ENCODE measurements around the gene PGA3.
"Not testable (repeated sequence)": the region's sequence is repeated elsewhere in the genome, so short reads cannot be mapped to it uniquely, and the experiment has no call there.

PGA3 gene

GRCh38 chr11:61213711-61214324 is 10.5 kb downstream of the PGA3 start:
- H3K4me3 ChIP-seq (ENCODE audit: low read depth, low read length); H3K36me3 ChIP-seq; H3K27ac ChIP-seq; H3K27me3 ChIP-seq (ENCODE audit: insufficient read depth, low read depth, severe bottlenecking); H3K9me3 ChIP-seq (ENCODE audit: severe bottlenecking); DNase-seq: not testable (repeated sequence)

GRCh38 chr11:61218306-61218705 is 15.0 kb downstream of the PGA3 start:
- H3K27ac ChIP-seq; H3K36me3 ChIP-seq; DNase-seq; H3K27me3 ChIP-seq (ENCODE audit: insufficient read depth, low read depth, severe bottlenecking); H3K9me3 ChIP-seq (ENCODE audit: severe bottlenecking); H3K4me3 ChIP-seq (ENCODE audit: low read depth, low read length): not testable (repeated sequence)

GRCh38 chr11:61219016-61219415 is 15.7 kb downstream of the PGA3 start:
- H3K27me3 ChIP-seq (ENCODE audit: insufficient read depth, low read depth, severe bottlenecking); H3K27ac ChIP-seq; H3K9me3 ChIP-seq (ENCODE audit: severe bottlenecking); H3K36me3 ChIP-seq; H3K4me3 ChIP-seq (ENCODE audit: low read depth, low read length); DNase-seq: not testable (repeated sequence)

- not testable (repeated sequence) for H3K9me3 ChIP-seq (ENCODE audit: severe bottlenecking); DNase-seq; H3K36me3 ChIP-seq; H3K27ac ChIP-seq; H3K4me3 ChIP-seq (ENCODE audit: low read depth, low read length); H3K27me3 ChIP-seq (ENCODE audit: insufficient read depth, low read depth, severe bottlenecking)
Measured at GRCh38 chr11:61222047-61222446, 18.7 kb downstream of the PGA3 start, which contains the start of gene PGA4. Gene PGA4, plus strand, starts transcription at chr11:61222347. Its CDS starts 54 bp downstream, at chr11:61222401.

- not testable (repeated sequence) for H3K27me3 ChIP-seq (ENCODE audit: insufficient read depth, low read depth, severe bottlenecking); H3K36me3 ChIP-seq; H3K4me3 ChIP-seq (ENCODE audit: low read depth, low read length); H3K9me3 ChIP-seq (ENCODE audit: severe bottlenecking); DNase-seq; H3K27ac ChIP-seq
Measured at GRCh38 chr11:61222692-61223091, 19.4 kb downstream of the PGA3 start.

- not testable (repeated sequence) for H3K4me3 ChIP-seq (ENCODE audit: low read depth, low read length)
Measured at GRCh38 chr11:61226457-61227137, 23.3 kb downstream of the PGA3 start.

GRCh38 chr11:61229458-61229857 is 26.1 kb downstream of the PGA3 start:
- not testable (repeated sequence) for H3K4me3 ChIP-seq (ENCODE audit: low read depth, low read length); H3K27me3 ChIP-seq (ENCODE audit: insufficient read depth, low read depth, severe bottlenecking); H3K27ac ChIP-seq; H3K36me3 ChIP-seq; DNase-seq; H3K9me3 ChIP-seq (ENCODE audit: severe bottlenecking)

More at GRCh38 chr11:61226457-61227137, 23.3 kb downstream of the PGA3 start:
- not testable (repeated sequence) for H3K27me3 ChIP-seq (ENCODE audit: insufficient read depth, low read depth, severe bottlenecking); DNase-seq; H3K36me3 ChIP-seq; H3K27ac ChIP-seq; H3K9me3 ChIP-seq (ENCODE audit: severe bottlenecking)

GRCh38 chr11:61231033-61231432 is 27.7 kb downstream of the PGA3 start:
- DNase-seq; H3K27me3 ChIP-seq (ENCODE audit: insufficient read depth, low read depth, severe bottlenecking); H3K9me3 ChIP-seq (ENCODE audit: severe bottlenecking); H3K27ac ChIP-seq; H3K4me3 ChIP-seq (ENCODE audit: low read depth, low read length); H3K36me3 ChIP-seq: not testable (repeated sequence)

- DNase-seq; H3K27me3 ChIP-seq (ENCODE audit: insufficient read depth, low read depth, severe bottlenecking); H3K36me3 ChIP-seq; H3K27ac ChIP-seq; H3K9me3 ChIP-seq (ENCODE audit: severe bottlenecking); H3K4me3 ChIP-seq (ENCODE audit: low read depth, low read length): not testable (repeated sequence)
Measured at GRCh38 chr11:61231585-61231984, 28.3 kb downstream of the PGA3 start.

- H3K27ac ChIP-seq; H3K9me3 ChIP-seq (ENCODE audit: severe bottlenecking); H3K27me3 ChIP-seq (ENCODE audit: insufficient read depth, low read depth, severe bottlenecking); H3K4me3 ChIP-seq (ENCODE audit: low read depth, low read length); H3K36me3 ChIP-seq; DNase-seq: not testable (repeated sequence)
Measured at GRCh38 chr11:61232548-61233145, 29.3 kb downstream of the PGA3 start.

- H3K27ac ChIP-seq; H3K9me3 ChIP-seq (ENCODE audit: severe bottlenecking); DNase-seq; H3K27me3 ChIP-seq (ENCODE audit: insufficient read depth, low read depth, severe bottlenecking); H3K4me3 ChIP-seq (ENCODE audit: low read depth, low read length); H3K36me3 ChIP-seq: not testable (repeated sequence)
Measured at GRCh38 chr11:61237130-61237529, 33.8 kb downstream of the PGA3 start.

GRCh38 chr11:61240288-61240687 is 37.0 kb downstream of the PGA3 start:
- H3K27me3 ChIP-seq (ENCODE audit: insufficient read depth, low read depth, severe bottlenecking); H3K36me3 ChIP-seq; H3K9me3 ChIP-seq (ENCODE audit: severe bottlenecking); H3K4me3 ChIP-seq (ENCODE audit: low read depth, low read length); H3K27ac ChIP-seq; DNase-seq: not testable (repeated sequence)

- H3K4me3 ChIP-seq (ENCODE audit: low read depth, low read length); DNase-seq; H3K27ac ChIP-seq; H3K36me3 ChIP-seq; H3K9me3 ChIP-seq (ENCODE audit: severe bottlenecking); H3K27me3 ChIP-seq (ENCODE audit: insufficient read depth, low read depth, severe bottlenecking): not testable (repeated sequence)
Measured at GRCh38 chr11:61240875-61241274, 37.6 kb downstream of the PGA3 start, which contains the start of gene PGA5. Gene PGA5, plus strand, starts transcription at chr11:61241175. Its CDS starts 52 bp downstream, at chr11:61241227.

GRCh38 chr11:61241526-61241925 is 38.2 kb downstream of the PGA3 start:
- not testable (repeated sequence) for H3K36me3 ChIP-seq; H3K27ac ChIP-seq; DNase-seq; H3K9me3 ChIP-seq (ENCODE audit: severe bottlenecking); H3K4me3 ChIP-seq (ENCODE audit: low read depth, low read length); H3K27me3 ChIP-seq (ENCODE audit: insufficient read depth, low read depth, severe bottlenecking)
